ENCODE data around the gene TACO1.

Gene TACO1

GRCh38 chr17:63600569-63601438 is at the start of gene TACO1:
Gene TACO1, plus strand, starts transcription at chr17:63600895. Its CDS starts 189 bp downstream, at chr17:63601084.
- no peak for FAIRE-seq

GRCh38 chr17:63552211-63552610 is 48.5 kb upstream of the TACO1 start:
- FAIRE-seq, result no peak

GRCh38 chr17:63555500-63556156 is 45.1 kb upstream of the TACO1 start:
- FAIRE-seq, result no peak

- FAIRE-seq, result no peak
These were observed 43.3 kb upstream of the TACO1 start for GRCh38 chr17:63557416-63557815.

GRCh38 chr17:63558441-63558840 is 42.3 kb upstream of the TACO1 start:
- no peak for FAIRE-seq

GRCh38 chr17:63561819-63562218 is 38.9 kb upstream of the TACO1 start:
- no peak for FAIRE-seq

- no peak for FAIRE-seq
These were observed 37.4 kb upstream of the TACO1 start for GRCh38 chr17:63563339-63563738.

GRCh38 chr17:63564562-63564961 is 36.1 kb upstream of the TACO1 start:
- no peak for FAIRE-seq

GRCh38 chr17:63567229-63567628 is 33.5 kb upstream of the TACO1 start:
- FAIRE-seq, result no peak

GRCh38 chr17:63568563-63568962 is 32.1 kb upstream of the TACO1 start:
- FAIRE-seq, result no peak

GRCh38 chr17:63571632-63572310 is 28.9 kb upstream of the TACO1 start:
- no peak for FAIRE-seq

- FAIRE-seq, result no peak
These were observed 27.1 kb upstream of the TACO1 start for GRCh38 chr17:63573634-63574033.

GRCh38 chr17:63578027-63578768 is 22.5 kb upstream of the TACO1 start:
- FAIRE-seq, result no peak

GRCh38 chr17:63578769-63579111 is 22.0 kb upstream of the TACO1 start:
- FAIRE-seq, result no peak

GRCh38 chr17:63579633-63580032 is 21.1 kb upstream of the TACO1 start:
- FAIRE-seq, result no peak

GRCh38 chr17:63587770-63588169 is 12.9 kb upstream of the TACO1 start:
- no peak for FAIRE-seq

GRCh38 chr17:63588797-63589196 is 11.9 kb upstream of the TACO1 start:
- FAIRE-seq, result no peak

GRCh38 chr17:63589646-63590045 is 11.0 kb upstream of the TACO1 start:
- FAIRE-seq, result no peak

- no peak for FAIRE-seq
These were observed 7.9 kb upstream of the TACO1 start for GRCh38 chr17:63592797-63593196.

- no peak for FAIRE-seq
These were observed 5.6 kb upstream of the TACO1 start for GRCh38 chr17:63595132-63595531.

- FAIRE-seq, result no peak
These were observed 3.7 kb upstream of the TACO1 start for GRCh38 chr17:63596856-63597586.

GRCh38 chr17:63598281-63598680 is 2.4 kb upstream of the TACO1 start:
- FAIRE-seq, result no peak
